ENCODE data around the gene MRPL17. TPM values are rescaled to one million over a fixed set of nuclear protein-coding genes. Genes with fewer than 3 reads are reported as not detected.

The MRPL17 gene
- total and polyA plus RNA-seq, 2 experiments from 2014 or later, result 26.7 to 81.8 TPM

GRCh38 chr11:6650104-6650503, 33.0 kb downstream of the MRPL17 start:
- Histone ChIP-seq H3F3A (replicated peaks; ENCODE audit: low read depth) (no peaks in the 10 kb centered on the region), H3K36me3 (ENCODE audit: insufficient read depth) (no peaks in the 10 kb centered on the region), H3K4me2 (no peak overlapping the region), H4K20me1 (replicated peaks; ENCODE audit: insufficient read depth) (no peaks in the 10 kb centered on the region; the same call in 1 of the 2 replicates), H3K27ac (ENCODE audit: low read depth) (no peak overlapping the region), H3K9me2 (ENCODE audit: insufficient read depth) (no peaks in the 10 kb centered on the region), H3K4me3 (no peak overlapping the region), H3K79me2 (replicated peaks; ENCODE audit: insufficient read depth) (no peaks in the 10 kb centered on the region), H3K27me3 (ENCODE audit: insufficient read depth) (peaks cover 39% of the 10 kb centered on the region), H2AFZ (no peak overlapping the region), H3K4me1 (ENCODE audit: insufficient read depth) (peaks cover 13% of the 10 kb centered on the region; the same call in 1 of the 2 replicates)
- ATAC-seq (no peak), DNase-seq (ENCODE audit: low spot score) (no peak)
- H3K9me3 Mint-ChIP-seq, result no peaks in the 10 kb centered on the region
- no peaks in the 10 kb centered on the region for H3K27me3 Mint-ChIP-seq (ENCODE audit: insufficient read depth, low read depth, poor library complexity)
- H3K36me3 Mint-ChIP-seq (ENCODE audit: low read depth), result no peaks in the 10 kb centered on the region
- H3K4me3 Mint-ChIP-seq, result no peak overlapping the region
- H3K4me1 Mint-ChIP-seq, result no peaks in the 10 kb centered on the region
- H3K27ac Mint-ChIP-seq, result no peak overlapping the region
- TF ChIP-seq ZNF331 (CRISPR knock-in tag; IDR thresholded peaks at IDR 0.05; ENCODE audit: low read depth) (no peak), STAT1 (IDR thresholded peaks at IDR 0.05; ENCODE audit: unreplicated experiment) (no peak)

GRCh38 chr11:6648501-6648900, 34.6 kb downstream of the MRPL17 start:
- Mint-ChIP-seq H3K4me1 (no peaks in the 10 kb centered on the region), H3K27me3 (ENCODE audit: insufficient read depth, low read depth, poor library complexity) (no peaks in the 10 kb centered on the region), H3K27ac (no peak overlapping the region), H3K9me3 (no peaks in the 10 kb centered on the region), H3K36me3 (ENCODE audit: low read depth) (no peaks in the 10 kb centered on the region), H3K4me3 (no peak overlapping the region)
- H3K27me3 ChIP-seq (ENCODE audit: insufficient read depth), result peaks cover 23% of the 10 kb centered on the region
- H3K79me2 ChIP-seq (replicated peaks; ENCODE audit: insufficient read depth), result no peaks in the 10 kb centered on the region
- no peaks in the 10 kb centered on the region for H3F3A ChIP-seq (replicated peaks; ENCODE audit: low read depth)
- 0 out of 2 replicates have a peak, but pooled peaks cover 7% of the 10 kb centered on the region for H3K9me2 ChIP-seq (ENCODE audit: insufficient read depth)
- H3K4me3 ChIP-seq, result no peak overlapping the region
- no peak overlapping the region for H3K4me2 ChIP-seq
- peaks cover 13% of the 10 kb centered on the region; the same call in 1 of the 2 replicates for H3K4me1 ChIP-seq (ENCODE audit: insufficient read depth)
- H3K27ac ChIP-seq (ENCODE audit: low read depth), result no peak overlapping the region
- no peak for DNase-seq (ENCODE audit: low spot score)
- no peaks in the 10 kb centered on the region for H4K20me1 ChIP-seq (replicated peaks; ENCODE audit: insufficient read depth)
- H3K36me3 ChIP-seq (ENCODE audit: insufficient read depth), result no peaks in the 10 kb centered on the region
- ATAC-seq, result no peak
- no peak overlapping the region for H2AFZ ChIP-seq
- TF ChIP-seq JUNB (IDR thresholded peaks at IDR 0.05; ENCODE audit: unreplicated experiment), result no peak
- TF ChIP-seq ZNF331 (CRISPR knock-in tag; IDR thresholded peaks at IDR 0.05; ENCODE audit: low read depth), result no peak
- TF ChIP-seq STAT1 (IDR thresholded peaks at IDR 0.05; ENCODE audit: unreplicated experiment), result no peak
- no peak for TF ChIP-seq ZNF114 (CRISPR knock-in tag; IDR thresholded peaks at IDR 0.05)
- TF ChIP-seq NANOG (IDR thresholded peaks at IDR 0.05; ENCODE audit: borderline replicate concordance), result no peak
- no peak for TF ChIP-seq EZH2 (IDR thresholded peaks at IDR 0.05; ENCODE audit: low read depth, unreplicated experiment)
- no peak for TF ChIP-seq CREB1 (CRISPR knock-in tag; IDR thresholded peaks at IDR 0.05; ENCODE audit: low read depth)
- no peak for TF ChIP-seq EZH2phosphoT487 (IDR thresholded peaks at IDR 0.05; ENCODE audit: unreplicated experiment)
- TF ChIP-seq CTCF (conservative IDR thresholded peaks at IDR 0.05; ENCODE audit: low read depth in 2 of 2), result no peak
- no peak for TF ChIP-seq ZNF462 (CRISPR knock-in tag; IDR thresholded peaks at IDR 0.05)
- no peak for TF ChIP-seq ETS1 (IDR thresholded peaks at IDR 0.05)
- no peak for TF ChIP-seq POLR2AphosphoS5 (IDR thresholded peaks at IDR 0.05; ENCODE audit: low read depth)

All from GM23338 (cell line).